ENCODE measurements around the gene NOPCHAP1.

DNA sequence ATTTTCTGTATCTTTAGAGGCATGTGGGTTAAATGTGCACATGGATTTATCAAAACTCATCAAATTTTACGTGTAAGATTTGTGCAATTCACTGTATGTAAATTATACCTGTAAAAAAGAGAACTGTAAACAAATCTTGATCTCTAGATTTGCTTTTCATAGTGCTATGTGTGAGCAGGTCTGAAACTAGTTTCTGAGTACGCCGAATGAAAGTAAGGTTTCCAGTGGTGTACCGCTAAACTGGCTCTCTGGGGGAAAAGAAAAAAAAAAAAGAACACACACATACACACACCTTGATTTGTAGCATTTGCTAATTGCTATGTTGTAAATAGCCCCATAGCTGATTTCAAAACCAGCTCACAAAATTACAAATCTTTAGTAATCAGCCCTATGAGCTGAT lies 19.4 kb upstream of the NOPCHAP1 start:
- TF ChIP-seq EZH2 (IDR thresholded peaks at IDR 0.05; ENCODE audit: insufficient read depth, poor library complexity, severe bottlenecking) = no peak
- TF ChIP-seq EZH2phosphoT487 (IDR thresholded peaks at IDR 0.05; ENCODE audit: insufficient read depth, low read depth) = no peak

All from GM23248 (cell line).